DND-41 (cell line): ENCODE results near the gene FOXO3.

Experiments used
- EZH2 ChIP-seq: IDR thresholded peaks from 3 replicates; pipeline ENCODE4 v1.6.1; 2012; ENCODE audit warnings: borderline replicate concordance, low read depth, mild to moderate bottlenecking, moderate library complexity, low read length, inconsistent platforms; ENCODE audit not compliant: severe bottlenecking
- TF ChIP-seq, protein P1 (sequence below): IDR thresholded peaks from 2 replicates; pipeline ENCODE4 v1.5.1; 2012; ENCODE audit warnings: borderline replicate concordance, low read length, moderate library complexity, mild to moderate bottlenecking; ENCODE audit not compliant: poor library complexity, severe bottlenecking; ENCODE audit errors: extremely low read depth

DNA sequence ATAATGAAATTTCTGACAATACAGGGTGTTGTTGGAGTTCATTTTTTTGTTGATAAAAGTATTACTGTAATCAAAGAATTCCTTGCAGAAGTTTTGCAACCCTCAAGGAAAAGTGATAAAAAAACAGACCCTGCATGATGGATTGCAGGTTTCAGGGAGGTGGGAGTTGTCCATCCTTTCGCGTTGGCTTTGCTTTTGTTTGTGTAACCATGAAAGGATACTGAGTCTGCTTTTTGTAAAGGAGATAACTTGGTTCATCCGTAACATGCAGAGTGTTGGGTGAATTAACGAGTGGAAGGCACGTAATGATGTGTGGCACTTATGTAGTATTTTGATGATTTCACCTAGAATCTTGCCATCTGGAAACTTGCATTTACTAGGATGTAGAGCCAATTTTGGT lies 23.6 kb downstream of the FOXO3 start:
- TF ChIP-seq, protein P1, sequence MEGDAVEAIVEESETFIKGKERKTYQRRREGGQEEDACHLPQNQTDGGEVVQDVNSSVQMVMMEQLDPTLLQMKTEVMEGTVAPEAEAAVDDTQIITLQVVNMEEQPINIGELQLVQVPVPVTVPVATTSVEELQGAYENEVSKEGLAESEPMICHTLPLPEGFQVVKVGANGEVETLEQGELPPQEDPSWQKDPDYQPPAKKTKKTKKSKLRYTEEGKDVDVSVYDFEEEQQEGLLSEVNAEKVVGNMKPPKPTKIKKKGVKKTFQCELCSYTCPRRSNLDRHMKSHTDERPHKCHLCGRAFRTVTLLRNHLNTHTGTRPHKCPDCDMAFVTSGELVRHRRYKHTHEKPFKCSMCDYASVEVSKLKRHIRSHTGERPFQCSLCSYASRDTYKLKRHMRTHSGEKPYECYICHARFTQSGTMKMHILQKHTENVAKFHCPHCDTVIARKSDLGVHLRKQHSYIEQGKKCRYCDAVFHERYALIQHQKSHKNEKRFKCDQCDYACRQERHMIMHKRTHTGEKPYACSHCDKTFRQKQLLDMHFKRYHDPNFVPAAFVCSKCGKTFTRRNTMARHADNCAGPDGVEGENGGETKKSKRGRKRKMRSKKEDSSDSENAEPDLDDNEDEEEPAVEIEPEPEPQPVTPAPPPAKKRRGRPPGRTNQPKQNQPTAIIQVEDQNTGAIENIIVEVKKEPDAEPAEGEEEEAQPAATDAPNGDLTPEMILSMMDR: no peak
- no peak for TF ChIP-seq EZH2
